ENCODE data around the gene CDK15. TPM values are rescaled to one million over a fixed set of nuclear protein-coding genes. Genes with fewer than 3 reads are reported as not detected.

The CDK15 gene
- total RNA-seq, 4 donors from 2014 or later, result 0.07 to 1.8 (median 1.4) TPM

DNA sequence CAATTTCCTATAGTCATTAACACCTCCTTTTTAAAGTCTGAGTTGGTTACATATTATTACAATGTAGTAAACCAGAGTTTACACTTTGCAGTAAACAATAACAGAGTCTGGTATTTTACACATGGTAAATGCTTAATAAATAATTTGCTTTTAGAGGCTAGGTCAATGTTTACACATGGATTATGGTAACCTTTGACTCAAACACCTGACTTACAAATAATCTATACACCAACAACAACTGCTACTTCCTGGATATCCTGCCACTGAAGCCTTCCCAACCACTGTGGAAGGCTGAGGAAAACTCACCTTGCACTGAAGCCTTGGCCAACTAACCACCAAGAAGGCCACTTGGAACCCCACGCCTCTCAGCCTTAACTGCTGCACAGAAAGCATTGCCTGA, 31.0 kb upstream of the CDK15 start:
- peaks cover 5 to 21% (median 7%) of the 10 kb centered on the region in 3 donors for H3K4me1 ChIP-seq
- no peak overlapping the region for H3K4me3 ChIP-seq
- ATAC-seq, result no peak
- H3K27me3 ChIP-seq, result no peaks in the 10 kb centered on the region
- TF ChIP-seq POLR2AphosphoS5 (IDR thresholded peaks at IDR 0.05) (no peak), POLR2A (IDR thresholded peaks at IDR 0.05) (no peak), EP300 (IDR thresholded peaks at IDR 0.05) (no peak)
- TF ChIP-seq, protein P1, sequence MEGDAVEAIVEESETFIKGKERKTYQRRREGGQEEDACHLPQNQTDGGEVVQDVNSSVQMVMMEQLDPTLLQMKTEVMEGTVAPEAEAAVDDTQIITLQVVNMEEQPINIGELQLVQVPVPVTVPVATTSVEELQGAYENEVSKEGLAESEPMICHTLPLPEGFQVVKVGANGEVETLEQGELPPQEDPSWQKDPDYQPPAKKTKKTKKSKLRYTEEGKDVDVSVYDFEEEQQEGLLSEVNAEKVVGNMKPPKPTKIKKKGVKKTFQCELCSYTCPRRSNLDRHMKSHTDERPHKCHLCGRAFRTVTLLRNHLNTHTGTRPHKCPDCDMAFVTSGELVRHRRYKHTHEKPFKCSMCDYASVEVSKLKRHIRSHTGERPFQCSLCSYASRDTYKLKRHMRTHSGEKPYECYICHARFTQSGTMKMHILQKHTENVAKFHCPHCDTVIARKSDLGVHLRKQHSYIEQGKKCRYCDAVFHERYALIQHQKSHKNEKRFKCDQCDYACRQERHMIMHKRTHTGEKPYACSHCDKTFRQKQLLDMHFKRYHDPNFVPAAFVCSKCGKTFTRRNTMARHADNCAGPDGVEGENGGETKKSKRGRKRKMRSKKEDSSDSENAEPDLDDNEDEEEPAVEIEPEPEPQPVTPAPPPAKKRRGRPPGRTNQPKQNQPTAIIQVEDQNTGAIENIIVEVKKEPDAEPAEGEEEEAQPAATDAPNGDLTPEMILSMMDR (IDR thresholded peaks at IDR 0.05), result no peak
- no peaks in the 10 kb centered on the region for H3K9me3 ChIP-seq
- no peak overlapping the region for H3K27ac ChIP-seq
- WGBS, 2 donors (ENCODE audit: low coverage in 1 of 2), result 80 to 100% methylated on average over 1 of the region's 1 CpG
- H3K36me3 ChIP-seq, result no peaks in the 10 kb centered on the region

DNA sequence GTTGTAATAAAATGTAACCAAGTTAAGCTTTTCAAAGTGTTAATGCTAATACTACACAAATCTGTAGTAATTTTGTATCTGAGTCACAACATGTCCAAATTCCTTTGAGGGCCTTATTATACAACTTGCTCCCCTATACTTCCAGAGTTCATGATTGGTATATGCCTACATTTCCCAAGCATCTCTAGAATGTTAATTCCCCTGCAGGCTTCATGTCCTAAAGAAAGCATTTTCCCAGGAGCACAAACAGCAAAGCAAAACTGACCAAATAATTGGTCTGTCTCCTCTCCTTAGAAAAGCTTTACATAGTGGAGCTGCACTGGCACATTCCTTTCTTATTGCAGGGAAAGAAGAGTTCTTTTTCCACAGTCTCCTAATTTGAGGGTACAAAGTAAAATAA, 29.3 kb upstream of the CDK15 start:
- H3K4me1 ChIP-seq, result peaks cover 5 to 26% (median 7%) of the 10 kb centered on the region in 3 donors
- H3K27ac ChIP-seq, result no peak overlapping the region
- ATAC-seq, result no peak
- no peak overlapping the region for H3K4me3 ChIP-seq
- no peak for TF ChIP-seq EP300 (IDR thresholded peaks at IDR 0.05)
- TF ChIP-seq POLR2A (IDR thresholded peaks at IDR 0.05), result no peak
- TF ChIP-seq, protein P1 (IDR thresholded peaks at IDR 0.05), result no peak
- TF ChIP-seq POLR2AphosphoS5 (IDR thresholded peaks at IDR 0.05), result no peak
- no peaks in the 10 kb centered on the region for H3K36me3 ChIP-seq
- no peaks in the 10 kb centered on the region for H3K9me3 ChIP-seq
- no peaks in the 10 kb centered on the region for H3K27me3 ChIP-seq

DNA sequence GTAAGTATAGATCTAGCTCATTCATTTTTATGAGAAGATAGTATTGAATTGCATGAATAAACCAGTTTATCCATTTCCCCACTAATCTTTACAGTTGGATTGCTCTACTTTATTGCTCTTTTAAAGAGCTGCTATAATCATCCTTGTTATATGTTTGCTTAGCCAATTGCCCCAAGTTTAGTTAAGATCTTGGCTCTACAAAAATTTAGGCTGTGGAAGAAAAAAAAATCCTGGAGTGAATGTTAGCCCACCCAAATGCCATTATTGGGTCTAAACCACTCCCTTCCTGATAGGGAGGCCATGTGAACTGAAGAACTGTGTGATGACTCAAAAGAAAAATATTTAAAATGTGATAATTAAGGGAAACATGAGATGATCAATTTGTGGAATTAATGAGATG, 28.5 kb upstream of the CDK15 start:
- no peak overlapping the region for H3K4me3 ChIP-seq
- no peak overlapping the region for H3K27ac ChIP-seq
- H3K4me1 ChIP-seq, result peaks cover 5 to 29% (median 7%) of the 10 kb centered on the region in 3 donors

DNA sequence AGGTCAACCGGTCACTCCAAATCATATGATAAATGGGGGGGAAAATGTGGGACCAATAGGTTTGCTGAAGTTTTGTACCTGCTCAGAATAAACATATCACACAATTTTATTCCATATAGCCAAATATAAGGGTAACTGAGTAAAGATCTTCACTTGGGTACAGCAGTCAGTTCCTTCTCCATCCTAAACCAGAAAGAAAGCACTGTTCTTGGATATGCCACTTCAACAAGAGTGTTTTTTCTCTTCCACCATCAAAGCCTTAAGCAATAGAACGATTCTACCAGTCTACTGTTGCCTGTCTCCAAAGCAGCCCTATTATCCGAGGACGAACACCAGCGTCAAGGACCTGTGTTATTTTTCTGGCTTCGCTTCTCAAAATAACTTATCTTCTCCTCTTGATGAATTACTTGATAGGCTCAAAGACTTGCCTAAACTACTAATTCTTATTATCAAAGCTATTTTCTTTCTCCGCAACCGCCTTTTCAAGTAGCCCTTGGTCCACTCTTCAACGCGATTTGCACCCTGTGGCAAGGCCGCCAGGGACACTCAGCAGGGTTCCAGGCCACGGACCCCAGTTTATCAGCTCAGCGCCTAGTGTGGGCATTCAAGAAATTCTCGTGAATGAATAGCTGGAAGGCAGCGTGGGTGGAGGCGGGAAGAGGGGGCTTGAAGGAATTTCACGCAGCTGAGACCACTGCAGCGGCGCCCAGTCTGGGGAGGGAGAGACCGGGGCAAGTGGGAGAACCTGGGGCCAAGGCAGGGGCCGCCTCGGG, 26.2 kb upstream of the CDK15 start:
- H3K4me1 ChIP-seq, result peaks cover 5 to 29% (median 7%) of the 10 kb centered on the region in 3 donors
- no peak for TF ChIP-seq EP300 (IDR thresholded peaks at IDR 0.05)
- peak overlapping the region; percentile 55 to 78 for H3K4me3 ChIP-seq
- no peak for ATAC-seq
- H3K36me3 ChIP-seq, result no peaks in the 10 kb centered on the region
- peak overlapping the region; percentile 36 to 98 (median 90) for H3K27ac ChIP-seq
- 9 to 15% methylated on average over 9 to 12 of the region's 22 CpGs for WGBS, 2 donors (ENCODE audit: low coverage in 1 of 2)
- no peaks in the 10 kb centered on the region for H3K27me3 ChIP-seq
- no peaks in the 10 kb centered on the region for H3K9me3 ChIP-seq

More for the DNA sequence above, 28.5 kb upstream of the CDK15 start:
- H3K9me3 ChIP-seq, result no peaks in the 10 kb centered on the region
- no peak for TF ChIP-seq POLR2A (IDR thresholded peaks at IDR 0.05)
- no peak for TF ChIP-seq POLR2AphosphoS5 (IDR thresholded peaks at IDR 0.05)
- TF ChIP-seq, protein P1 (IDR thresholded peaks at IDR 0.05), result no peak
- no peak for TF ChIP-seq EP300 (IDR thresholded peaks at IDR 0.05)
- no peak for ATAC-seq
- no peaks in the 10 kb centered on the region for H3K27me3 ChIP-seq
- no peaks in the 10 kb centered on the region for H3K36me3 ChIP-seq

DNA sequence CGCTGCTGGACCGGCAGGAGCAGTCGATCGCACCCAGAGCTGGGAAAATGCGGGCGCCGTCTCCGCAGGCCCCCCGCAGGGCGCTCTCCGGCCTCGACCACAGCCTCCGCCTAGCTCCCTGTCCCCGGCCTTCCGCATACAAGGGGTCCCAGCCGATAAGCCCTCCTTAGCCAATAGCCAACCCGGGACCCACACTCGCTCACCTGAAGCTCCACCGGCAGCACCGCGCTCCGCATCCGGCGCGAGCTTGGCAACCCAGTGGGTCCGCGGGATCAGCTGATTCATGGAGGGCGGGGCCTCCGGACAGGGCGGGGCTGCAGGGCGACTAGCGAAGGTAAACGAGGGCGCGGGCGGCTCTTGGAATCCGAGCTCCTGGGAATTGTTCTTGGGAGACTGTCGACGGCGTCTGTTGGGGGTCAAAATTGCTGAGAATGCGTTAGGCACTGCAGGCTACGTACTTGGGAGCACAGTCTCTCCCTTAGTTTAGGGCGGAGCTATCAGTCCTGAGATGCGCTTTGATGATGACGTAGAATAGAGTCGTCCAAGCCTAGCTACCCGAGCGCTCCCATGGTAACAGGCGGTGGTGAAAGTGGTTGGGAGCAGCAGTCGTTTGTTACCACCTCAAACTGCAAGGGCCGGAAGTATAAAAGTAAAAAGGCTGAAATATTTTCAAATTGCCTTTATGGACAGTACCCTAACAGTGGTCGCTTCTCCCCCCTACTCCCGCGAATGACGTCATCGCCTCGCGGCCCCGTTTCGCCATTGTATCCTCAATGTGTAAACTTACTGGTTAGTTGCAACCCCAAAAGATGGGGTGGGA, 25.5 kb upstream of the CDK15 start, which contains the start of gene ALS2:
Gene ALS2 (minus strand): TSS at position 260 of the 820 bp plus-strand sequence. CDS start 12,048 bp downstream, outside the sequence.
- H3K9me3 ChIP-seq, result no peaks in the 10 kb centered on the region
- H3K4me3 ChIP-seq, result peak within 1 kb of the TSS; percentile 55 to 78
- H3K27me3 ChIP-seq, result no peaks in the 10 kb centered on the region
- H3K27ac ChIP-seq, result peak within 1 kb of the TSS; percentile 36 to 98 (median 90)
- TF ChIP-seq, protein P1 (IDR thresholded peaks at IDR 0.05), result no peak
- TF ChIP-seq POLR2AphosphoS5 (IDR thresholded peaks at IDR 0.05) (peak; percentile 82), POLR2A (IDR thresholded peaks at IDR 0.05) (peak; percentile 48 to 50)
- peak; percentile 98 for ATAC-seq
- 0% methylated on average over 7 to 10 of the region's 60 CpGs for WGBS, 2 donors (ENCODE audit: low coverage in 1 of 2)
- no peaks in the 10 kb centered on the region for H3K36me3 ChIP-seq
- peaks cover 5 to 29% (median 7%) of the 10 kb centered on the region in 3 donors for H3K4me1 ChIP-seq

Data from gastroesophageal sphincter (tissue), 4 donors.